ENCODE data around the gene BEGAIN. TPM values are rescaled to one million over a fixed set of nuclear protein-coding genes. Genes with fewer than 3 reads are reported as not detected.
A peak's percentile ranks its signal among the peaks of the same experiment; 100 is the strongest.

The BEGAIN gene
- polyA plus RNA-seq, 1 donor from 2014 or later: 10.9 TPM

GRCh38 chr14:100585448-100586152 is 1.6 kb downstream of the BEGAIN start:
- peak overlapping the region; percentile 68 for H3K4me2 ChIP-seq (ENCODE audit: low read length)
- H3F3A ChIP-seq (ENCODE audit: insufficient read depth, low read length, poor library complexity, severe bottlenecking): no peaks in the 10 kb centered on the region
- no peaks in the 10 kb centered on the region for H3K36me3 ChIP-seq (ENCODE audit: insufficient read depth, low read length)
- peak overlapping the region; percentile 68 for H3K9ac ChIP-seq (ENCODE audit: low read length)
- TF ChIP-seq CTCF (IDR thresholded peaks at IDR 0.05; ENCODE audit: poor library complexity, severe bottlenecking): no peak
- no peak for TF ChIP-seq MXI1 (conservative IDR thresholded peaks at IDR 0.05; ENCODE audit: poor library complexity, severe bottlenecking)
- no peak for TF ChIP-seq REST (IDR thresholded peaks at IDR 0.05; ENCODE audit: borderline replicate concordance)
- TF ChIP-seq TAF1 (IDR thresholded peaks at IDR 0.05; ENCODE audit: low read depth): no peak
- TF ChIP-seq EP300 (conservative IDR thresholded peaks at IDR 0.05; ENCODE audit: poor library complexity, severe bottlenecking): no peak
- no peak for TF ChIP-seq SMC3 (conservative IDR thresholded peaks at IDR 0.05; ENCODE audit: poor library complexity)
- TF ChIP-seq POLR2AphosphoS5 (IDR thresholded peaks at IDR 0.05): no peak
- no peak for TF ChIP-seq RAD21 (conservative IDR thresholded peaks at IDR 0.05)
- no peak for TF ChIP-seq EZH2 (IDR thresholded peaks at IDR 0.05; ENCODE audit: borderline replicate concordance, insufficient read depth, low read length, poor library complexity, severe bottlenecking)
- H2AFZ ChIP-seq (ENCODE audit: low read depth, low read length): no peak overlapping the region
- no peaks in the 10 kb centered on the region for H3K9me3 ChIP-seq (ENCODE audit: low read length)
- H4K20me1 ChIP-seq (ENCODE audit: insufficient read depth): no peaks in the 10 kb centered on the region
- peak overlapping the region; percentile 86 for H3K4me3 ChIP-seq (ENCODE audit: low read length)
- no peaks in the 10 kb centered on the region for H3K9me2 ChIP-seq (ENCODE audit: insufficient read depth, low read length)
- H3K27me3 ChIP-seq (ENCODE audit: insufficient read depth, low read depth, low read length): no peaks in the 10 kb centered on the region
- H3K27ac ChIP-seq (ENCODE audit: low read length): no peak overlapping the region
- no peaks in the 10 kb centered on the region for H3K79me2 ChIP-seq (replicated peaks; ENCODE audit: insufficient read depth, low read length)

- Histone ChIP-seq H3K4me3 (ENCODE audit: low read length) (no peak overlapping the region), H3F3A (ENCODE audit: insufficient read depth, low read length, poor library complexity, severe bottlenecking) (no peaks in the 10 kb centered on the region), H3K4me2 (ENCODE audit: low read length) (no peak overlapping the region)
These were observed 2.9 kb downstream of the BEGAIN start for GRCh38 chr14:100584056-100585031.

More at GRCh38 chr14:100584056-100585031, 2.9 kb downstream of the BEGAIN start:
- Histone ChIP-seq H3K36me3 (ENCODE audit: insufficient read depth, low read length) (no peaks in the 10 kb centered on the region), H3K27ac (ENCODE audit: low read length) (no peak overlapping the region), H3K9ac (ENCODE audit: low read length) (no peak overlapping the region), H3K9me2 (ENCODE audit: insufficient read depth, low read length) (no peaks in the 10 kb centered on the region), H3K79me2 (replicated peaks; ENCODE audit: insufficient read depth, low read length) (no peaks in the 10 kb centered on the region), H4K20me1 (ENCODE audit: insufficient read depth) (no peaks in the 10 kb centered on the region), H3K9me3 (ENCODE audit: low read length) (no peaks in the 10 kb centered on the region), H2AFZ (ENCODE audit: low read depth, low read length) (no peak overlapping the region), H3K27me3 (ENCODE audit: insufficient read depth, low read depth, low read length) (no peaks in the 10 kb centered on the region)
- TF ChIP-seq MXI1 (conservative IDR thresholded peaks at IDR 0.05; ENCODE audit: poor library complexity, severe bottlenecking): no peak
- no peak for TF ChIP-seq POLR2AphosphoS5 (IDR thresholded peaks at IDR 0.05)
- no peak for TF ChIP-seq TAF1 (IDR thresholded peaks at IDR 0.05; ENCODE audit: low read depth)
- TF ChIP-seq RAD21 (conservative IDR thresholded peaks at IDR 0.05): no peak
- TF ChIP-seq REST (IDR thresholded peaks at IDR 0.05; ENCODE audit: borderline replicate concordance): no peak
- no peak for TF ChIP-seq CTCF (IDR thresholded peaks at IDR 0.05; ENCODE audit: poor library complexity, severe bottlenecking)
- no peak for TF ChIP-seq EZH2 (IDR thresholded peaks at IDR 0.05; ENCODE audit: borderline replicate concordance, insufficient read depth, low read length, poor library complexity, severe bottlenecking)
- no peak for TF ChIP-seq EP300 (conservative IDR thresholded peaks at IDR 0.05; ENCODE audit: poor library complexity, severe bottlenecking)
- no peak for TF ChIP-seq SMC3 (conservative IDR thresholded peaks at IDR 0.05; ENCODE audit: poor library complexity)
